Measurements from ENCODE around the gene CDC20.
A peak's percentile ranks its signal among the peaks of the same experiment; 100 is the strongest.
"Not testable (repeated sequence)": the region's sequence is repeated elsewhere in the genome, so short reads cannot be mapped to it uniquely, and the experiment has no call there.

Gene CDC20

GRCh38 chr1:43386676-43387075 is 27.9 kb downstream of the CDC20 start:
- DNase-seq: no peak

DNA sequence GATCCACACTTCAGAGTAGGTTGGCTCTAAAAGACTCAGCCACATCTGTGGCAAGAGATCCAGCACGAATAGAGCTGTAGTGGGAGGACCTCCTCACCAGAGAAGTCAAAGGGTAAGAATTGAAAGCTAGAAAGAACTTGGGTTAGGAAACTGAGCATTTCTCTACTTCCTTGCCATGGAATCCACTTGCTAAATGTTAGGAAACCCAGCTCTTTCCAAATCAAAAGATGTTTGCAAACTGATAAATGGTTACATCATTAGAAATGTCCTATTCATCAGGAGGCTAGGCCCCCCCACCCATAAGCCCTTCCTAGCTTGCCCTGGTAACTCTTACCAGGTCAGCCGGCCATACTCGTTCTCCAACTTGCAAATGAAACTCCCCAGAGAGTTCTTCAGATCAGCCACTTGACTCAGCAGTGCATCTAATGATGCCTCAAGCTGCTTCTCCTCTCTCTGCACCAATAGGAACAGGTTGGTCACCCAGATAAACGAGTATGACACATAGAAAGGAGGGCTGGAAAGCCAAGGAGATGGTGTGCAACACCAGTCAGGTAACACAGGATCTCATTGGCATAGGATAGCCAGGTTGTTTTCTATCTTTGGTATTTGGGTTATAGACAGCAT is 29.3 kb downstream of the CDC20 start:
- DNase-seq: no peak

DNA sequence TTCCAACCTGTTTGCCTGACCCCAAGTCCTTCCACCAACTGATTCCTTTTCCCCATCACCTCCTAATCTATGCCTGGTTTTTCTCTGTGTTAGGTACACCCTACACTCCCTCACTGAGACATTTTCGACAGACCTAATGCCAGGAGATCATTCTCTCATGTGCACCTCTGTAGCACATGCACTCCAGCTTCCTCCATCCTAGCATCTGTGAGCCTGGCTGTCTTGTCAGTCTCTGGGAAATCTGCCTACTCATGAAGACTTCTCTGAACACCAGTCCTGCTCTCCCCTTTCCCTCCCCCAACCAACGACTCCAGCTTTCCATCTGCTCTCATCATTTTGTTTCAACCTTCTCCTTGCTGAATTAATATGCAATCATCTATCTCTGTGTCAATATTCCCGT is 29.8 kb downstream of the CDC20 start:
- no peak for DNase-seq

DNA sequence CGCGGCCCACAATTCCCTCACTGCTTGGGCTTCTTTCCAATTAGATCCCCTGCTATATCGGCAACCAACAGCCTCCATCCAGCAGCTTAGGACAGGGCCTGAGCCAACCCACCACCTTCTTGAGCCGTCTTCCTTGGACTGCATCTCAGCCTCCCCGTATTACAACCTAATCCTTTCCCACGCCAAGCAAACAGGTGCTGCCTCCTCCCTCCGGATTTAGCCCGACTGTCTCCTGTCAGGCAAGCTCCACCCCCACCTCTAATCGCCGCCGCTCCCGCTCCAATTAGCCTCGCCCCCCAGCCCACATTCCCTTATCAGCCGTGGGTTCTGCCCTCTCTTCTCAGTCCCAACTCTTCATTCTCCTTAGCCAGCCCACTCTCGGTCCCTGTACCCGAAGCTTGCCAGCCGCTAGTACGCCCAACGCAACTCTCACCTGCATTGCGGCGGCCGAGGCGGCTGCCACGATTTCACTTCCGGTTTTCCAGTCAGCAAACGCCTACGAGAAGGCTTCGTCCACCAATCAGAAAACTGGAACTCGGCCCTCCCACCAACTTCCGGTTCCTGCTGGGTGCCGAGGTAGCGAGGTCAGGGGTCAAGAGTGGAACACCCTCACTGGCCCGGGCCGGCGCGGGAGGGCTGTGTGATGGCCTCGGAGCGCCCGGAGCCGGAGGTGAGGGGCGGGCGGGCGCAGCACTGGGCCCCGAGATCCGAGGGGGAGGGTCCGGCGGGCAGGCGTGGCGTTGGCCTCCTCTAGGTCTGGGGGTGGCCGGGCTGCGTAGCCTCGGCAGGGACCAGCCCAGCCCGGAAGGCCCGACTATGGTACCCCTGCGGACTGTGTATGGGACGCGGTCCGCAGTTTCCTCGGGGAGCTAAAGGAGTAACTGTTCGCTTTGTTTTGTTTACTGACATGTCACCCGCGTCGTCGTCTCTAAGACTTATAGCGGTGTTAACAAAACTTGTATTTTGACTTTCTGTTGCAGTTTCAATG is 30.8 kb downstream of the CDC20 start, which contains the start of the genes MED8 and SZT2:
TSS of gene MED8 (minus strand) at position 475 of the 988 bp plus-strand sequence. CDS start at position 439, 36 bp downstream.
TSS of gene SZT2 (plus strand) at position 574 of the 988 bp plus-strand sequence. CDS start at position 644, 70 bp downstream.
- DNase-seq: peak; percentile 76

- no peak for DNase-seq
Observed at GRCh38 chr1:43392702-43393101, 33.9 kb downstream of the CDC20 start.

DNA sequence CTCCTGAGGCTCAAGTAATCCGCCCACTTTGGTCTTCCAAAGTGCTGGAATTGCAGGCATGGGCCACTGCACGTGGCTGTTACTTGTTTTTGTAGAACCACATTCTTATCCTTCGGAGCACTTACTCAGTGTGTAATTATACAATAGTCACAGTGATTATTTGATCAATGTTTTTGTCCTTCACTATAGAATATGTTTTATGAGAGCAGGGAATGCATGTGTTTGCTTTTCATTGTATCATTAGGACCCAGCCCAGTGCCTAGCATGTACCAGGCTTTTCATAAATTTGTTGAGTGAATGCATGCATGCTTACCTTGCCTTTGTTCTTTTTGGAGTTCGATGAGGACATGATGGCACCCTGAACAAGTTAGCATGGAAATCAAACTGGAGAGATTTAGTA is 36.7 kb downstream of the CDC20 start:
- DNase-seq: no peak

GRCh38 chr1:43396059-43396458 is 37.3 kb downstream of the CDC20 start:
- no peak for DNase-seq

GRCh38 chr1:43398227-43398626 is 39.4 kb downstream of the CDC20 start:
- DNase-seq: no peak

- not testable (repeated sequence) for DNase-seq
Observed at GRCh38 chr1:43400441-43400840, 41.7 kb downstream of the CDC20 start.

DNA sequence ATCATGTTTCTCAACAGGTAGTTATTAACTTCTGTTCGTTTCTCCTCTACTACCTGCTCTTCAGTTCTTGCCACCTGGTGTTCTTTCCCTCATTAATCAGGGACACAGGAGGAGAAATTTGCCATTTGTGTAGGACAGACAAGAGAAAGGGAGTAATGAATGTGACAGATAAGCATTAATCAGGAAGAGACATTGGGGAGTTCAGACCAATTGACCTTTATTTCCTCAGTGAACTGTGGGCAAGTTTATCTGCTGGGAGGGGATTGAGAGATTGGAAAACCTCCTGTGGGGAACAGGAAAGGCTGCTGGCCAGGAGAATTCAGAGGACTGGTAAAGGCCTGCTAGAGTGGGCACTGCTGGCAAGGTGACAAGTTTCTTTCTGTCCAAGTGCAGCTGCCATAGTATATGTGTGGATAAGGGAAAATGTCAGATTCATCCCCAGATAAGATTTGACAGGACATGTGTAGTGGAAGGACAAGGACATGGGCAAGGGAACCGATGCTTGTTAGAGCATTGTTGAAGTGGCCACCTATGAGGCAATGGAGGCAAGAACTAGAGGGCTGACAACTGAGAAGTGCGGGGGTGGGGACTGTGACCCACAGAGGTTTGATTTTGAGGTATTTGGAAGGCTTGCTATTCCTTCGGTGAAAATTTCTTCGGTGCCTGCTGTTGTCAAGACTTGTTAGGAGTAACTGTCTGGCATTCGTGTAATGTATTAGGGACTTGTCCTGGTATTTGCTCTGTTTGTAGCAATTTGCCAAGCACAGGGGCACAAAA is 43.5 kb downstream of the CDC20 start:
- no peak for DNase-seq

DNA sequence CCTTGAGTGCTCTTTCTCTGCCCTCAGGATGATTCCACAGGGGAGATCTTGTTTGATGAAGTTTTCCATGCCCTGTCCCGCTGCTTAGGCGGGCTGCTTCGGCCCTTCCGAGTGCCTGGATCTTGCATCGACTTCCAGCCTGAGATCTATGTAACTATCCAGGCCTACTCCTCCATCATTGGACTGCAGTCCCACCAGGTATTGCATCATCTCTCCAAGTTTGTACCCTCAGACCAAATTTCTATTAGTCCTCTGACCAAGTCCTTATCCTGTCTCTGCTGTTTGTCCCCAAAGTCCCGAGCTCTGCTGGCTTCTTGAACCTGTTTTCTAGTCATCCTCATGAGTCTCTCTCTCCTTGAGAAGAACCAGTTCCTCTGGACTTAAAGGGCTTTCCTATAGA is 45.6 kb downstream of the CDC20 start:
- no peak for DNase-seq

DNA sequence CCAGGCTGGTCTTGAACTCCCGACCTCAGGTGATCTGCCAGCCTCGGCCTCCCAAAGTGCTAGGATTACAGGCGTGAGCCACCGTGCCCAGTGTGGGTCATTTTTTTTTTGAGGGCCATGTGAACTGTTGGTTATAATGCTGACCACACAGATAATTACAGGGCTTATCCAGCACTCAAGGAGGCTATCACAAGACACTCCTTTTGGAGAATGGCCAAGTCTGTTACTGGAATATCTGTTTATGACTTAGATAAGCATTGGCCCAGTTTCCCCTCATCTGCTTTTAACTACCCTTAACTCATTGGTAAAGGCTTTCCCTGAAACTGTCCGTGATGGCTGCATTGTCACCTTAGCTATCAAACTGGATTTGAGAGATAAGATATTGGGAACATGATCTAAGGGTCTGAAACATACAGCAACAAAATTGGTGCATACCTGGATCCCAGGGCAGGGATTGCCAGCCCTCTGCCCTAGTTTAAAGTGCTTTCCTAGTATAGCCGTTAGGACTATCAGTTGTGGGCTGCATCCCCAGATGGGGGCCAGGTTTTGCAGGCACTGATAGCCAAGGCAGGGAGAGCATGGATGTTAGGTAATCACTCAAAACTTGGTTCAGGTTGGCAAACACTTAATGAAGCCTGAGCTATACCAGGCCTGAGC is 46.6 kb downstream of the CDC20 start:
- no peak for DNase-seq

DNA sequence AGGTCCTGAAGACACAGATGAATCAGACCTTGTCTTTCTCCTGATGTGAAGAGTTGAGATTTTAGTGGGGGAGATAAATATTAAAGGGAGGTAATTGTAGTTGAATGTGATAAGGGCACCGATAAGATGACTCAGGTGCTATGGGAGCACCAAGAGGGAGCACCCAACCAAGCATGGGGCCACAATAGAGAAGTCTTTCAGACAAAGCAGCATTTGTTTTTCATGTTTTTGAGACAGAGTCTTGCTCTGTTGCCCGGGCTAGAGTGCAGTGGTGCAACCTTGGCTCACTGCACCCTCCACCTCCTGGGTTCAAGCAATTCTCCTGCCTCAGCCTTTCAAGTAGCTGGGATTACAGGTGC is 47.1 kb downstream of the CDC20 start:
- no peak for DNase-seq

GRCh38 chr1:43410571-43410970 is 51.8 kb downstream of the CDC20 start:
- DNase-seq: no peak
